Activated CD4-positive, alpha-beta T cell treated with anti-CD3 and anti-CD28 coated beads, Interleukin-2, amount 50 U/mL, for 24 hours (primary cell): ENCODE results near the gene TMEM178B.
"Not testable (repeated sequence)": the region's sequence is repeated elsewhere in the genome, so short reads cannot be mapped to it uniquely, and the experiment has no call there.

ENCODE experiments used
- DNase-seq, 2 donors: peaks; one replicate each; pipeline ENCODE4 v3.0.0-alpha.2; 2020; ENCODE audit warnings: low read depth in 1 of 2, low spot score in 1 of 2

TMEM178B gene

GRCh38 chr7:141302617-141303016 is 228.8 kb downstream of the TMEM178B start:
- no peak for DNase-seq

DNA sequence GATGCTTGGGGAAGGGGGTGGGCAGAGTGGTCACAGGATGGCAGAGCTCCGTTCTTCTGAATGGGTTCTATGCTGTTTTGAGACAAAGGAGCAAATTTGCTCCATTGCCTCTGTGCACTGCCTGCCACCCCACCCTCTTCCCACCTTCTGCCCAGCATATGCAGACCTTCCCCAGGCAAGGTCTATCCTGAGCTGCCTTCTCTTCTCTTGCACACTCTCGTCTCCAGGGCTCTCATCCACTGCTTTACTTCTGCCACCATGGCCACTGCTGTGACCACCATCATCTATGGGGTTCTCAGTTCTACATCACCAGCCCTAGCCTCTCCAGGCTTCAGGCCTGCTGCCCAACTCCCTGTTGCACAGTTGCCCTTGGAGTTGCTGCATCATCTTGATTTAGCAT is 230.4 kb downstream of the TMEM178B start:
- no peak for DNase-seq

DNA sequence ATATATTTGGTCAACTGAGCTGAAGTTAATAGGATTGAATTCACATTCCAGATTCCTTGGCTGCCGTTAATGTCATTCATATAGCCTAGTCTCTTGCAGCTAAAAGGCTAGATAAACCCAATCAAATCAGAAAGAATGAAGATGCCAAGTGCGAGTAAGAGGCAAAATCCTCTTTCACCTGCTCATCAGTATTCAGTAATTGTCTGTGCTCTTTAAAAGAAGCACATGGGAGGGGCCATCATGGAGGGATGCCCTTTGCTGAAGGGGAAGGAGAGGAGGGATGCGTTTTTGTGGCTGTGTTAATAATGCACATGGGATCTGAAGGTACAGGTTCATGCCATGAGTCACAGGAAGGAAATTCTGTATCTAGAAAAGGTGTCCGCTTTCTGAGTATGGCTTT is 232.2 kb downstream of the TMEM178B start:
- DNase-seq = no peak

- no peak for DNase-seq
Observed at GRCh38 chr7:141312395-141312794, 238.5 kb downstream of the TMEM178B start.

DNA sequence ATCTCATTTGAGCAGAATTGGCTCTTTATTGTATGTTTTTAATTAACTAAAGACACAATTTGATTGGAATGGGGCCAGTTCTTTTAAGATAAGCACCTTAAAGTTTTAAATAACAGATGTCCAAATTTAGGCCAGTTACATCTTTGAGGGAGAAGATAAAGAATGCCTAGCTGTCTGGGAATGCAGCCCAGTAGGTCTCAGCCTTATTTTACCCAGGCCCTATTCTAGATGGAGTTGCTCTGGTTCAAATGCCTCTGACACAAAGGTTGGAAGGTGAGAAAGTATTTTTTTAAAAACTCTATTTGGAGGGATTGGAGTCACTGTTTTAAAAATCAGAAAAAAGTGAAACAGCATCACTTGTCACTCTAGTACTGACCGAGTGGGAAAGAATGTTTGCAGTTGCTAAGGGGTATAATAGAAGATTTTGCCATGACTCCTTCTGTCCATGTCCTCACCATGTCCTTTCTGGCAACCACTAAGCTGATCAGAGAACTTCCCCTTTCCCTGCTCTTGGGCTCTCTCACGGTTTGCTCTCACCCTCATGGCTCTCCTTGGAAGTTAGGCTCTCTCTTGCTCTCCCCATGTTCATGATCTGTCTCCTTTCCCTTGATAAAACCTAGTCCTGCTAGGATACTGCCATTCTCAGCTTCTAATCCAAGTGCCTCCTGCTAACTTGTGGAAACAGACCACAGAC is 239.1 kb downstream of the TMEM178B start:
- DNase-seq = no peak

DNA sequence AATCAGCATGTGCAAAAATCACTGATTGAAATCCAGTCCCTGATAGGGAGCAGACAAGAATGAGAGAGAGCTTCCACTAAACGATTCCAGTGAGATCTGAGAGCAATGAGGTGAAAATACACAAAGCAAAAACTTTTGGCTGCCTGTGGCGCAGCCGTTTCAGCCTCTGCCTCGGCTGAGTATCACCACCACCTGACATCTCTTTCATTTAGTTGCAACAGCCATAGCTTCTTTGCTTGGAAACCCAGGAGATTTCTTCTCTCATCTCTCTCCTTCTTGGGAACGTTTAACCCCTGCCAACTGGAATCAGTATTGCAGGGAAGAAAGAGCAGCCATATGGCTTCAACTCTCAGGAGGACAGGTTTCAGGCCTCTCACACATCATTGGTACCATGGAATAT is 240.0 kb downstream of the TMEM178B start:
- DNase-seq = no peak

DNA sequence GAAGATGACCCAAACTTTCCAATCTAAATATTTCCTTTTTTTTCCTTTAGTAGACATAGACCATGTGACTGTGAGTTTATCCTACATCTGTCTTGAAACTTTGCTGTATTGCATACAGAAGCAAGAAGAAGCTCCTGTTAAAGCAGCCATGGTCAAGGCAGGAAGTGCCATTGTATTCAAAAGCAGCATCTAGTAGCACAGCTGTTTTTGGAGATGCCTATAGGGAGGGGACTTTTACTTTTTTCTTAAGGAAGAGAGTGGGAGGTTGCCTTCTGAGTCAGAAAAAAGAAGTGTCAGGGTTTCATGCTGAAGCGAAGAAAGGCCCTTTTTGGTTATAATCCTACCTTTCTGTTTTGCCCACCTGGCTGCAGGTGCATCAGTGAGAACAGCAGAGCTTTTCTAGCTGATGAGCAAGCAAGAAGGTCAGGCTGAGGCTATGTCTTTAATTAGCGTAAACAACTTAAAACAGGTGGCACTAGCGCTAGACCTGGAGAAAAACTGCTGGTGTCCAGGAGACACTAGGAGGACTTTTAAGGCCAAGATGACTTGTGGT is 243.2 kb downstream of the TMEM178B start:
- no peak for DNase-seq

DNA sequence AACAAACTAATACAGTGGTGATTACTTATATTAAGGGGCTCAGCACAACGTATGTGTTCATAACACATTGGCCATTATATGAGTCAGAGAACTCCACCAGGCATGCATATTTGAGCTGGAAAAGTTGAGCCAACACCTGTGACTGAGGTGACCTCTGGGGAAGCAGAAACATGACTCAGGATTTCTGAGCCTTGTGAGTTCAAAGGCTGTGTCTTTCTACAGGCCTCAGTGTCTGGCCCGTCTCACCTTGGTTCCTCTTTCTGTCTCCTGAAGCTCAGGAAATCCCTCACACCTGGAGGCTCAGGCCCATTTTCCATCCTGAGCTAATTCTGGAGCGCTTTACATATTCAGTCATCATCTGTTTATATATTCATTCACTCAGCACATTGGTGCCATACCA is 246.4 kb downstream of the TMEM178B start:
- DNase-seq = no peak

DNA sequence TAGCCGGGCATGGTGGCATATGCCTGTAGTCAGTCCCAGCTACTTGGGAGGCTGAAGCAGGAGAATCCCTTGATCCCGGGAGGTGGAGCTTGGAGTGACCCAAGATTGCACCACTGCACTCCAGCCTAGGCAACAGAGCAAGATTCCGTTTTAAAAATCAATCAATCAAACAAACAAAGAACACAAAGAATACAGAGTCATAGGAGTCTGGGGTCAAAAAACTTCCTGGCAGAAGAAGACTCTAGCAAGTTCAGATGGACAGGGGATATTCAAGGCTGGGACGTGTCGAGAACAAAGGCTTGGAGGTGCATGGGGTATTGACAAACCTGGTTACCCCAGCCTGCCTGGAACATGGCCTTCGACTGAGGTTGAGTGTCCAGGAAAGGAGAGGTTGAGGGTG is 248.5 kb downstream of the TMEM178B start:
- no peak for DNase-seq

DNA sequence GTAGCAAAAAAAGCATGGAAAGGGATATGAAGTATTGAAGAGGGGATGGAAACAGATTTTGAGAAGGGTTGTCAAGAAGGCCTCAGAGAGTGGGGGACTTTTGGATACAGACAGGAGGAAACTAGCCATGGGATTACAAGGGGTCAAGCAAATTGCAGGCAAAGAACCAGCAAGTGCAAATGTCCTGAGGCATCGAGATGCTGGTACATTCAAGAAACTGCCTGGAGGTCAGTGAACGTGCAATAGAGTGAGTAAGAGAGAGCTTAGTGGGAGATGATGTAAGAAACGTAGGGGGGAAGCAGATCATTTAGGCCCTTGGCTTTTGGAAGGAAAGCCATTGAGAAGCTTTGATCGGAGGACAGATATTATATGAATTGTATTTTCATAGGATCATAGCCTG is 250.0 kb downstream of the TMEM178B start:
- DNase-seq = no peak

- DNase-seq = no peak
Observed at GRCh38 chr7:141324870-141325269, 251.0 kb downstream of the TMEM178B start.

DNA sequence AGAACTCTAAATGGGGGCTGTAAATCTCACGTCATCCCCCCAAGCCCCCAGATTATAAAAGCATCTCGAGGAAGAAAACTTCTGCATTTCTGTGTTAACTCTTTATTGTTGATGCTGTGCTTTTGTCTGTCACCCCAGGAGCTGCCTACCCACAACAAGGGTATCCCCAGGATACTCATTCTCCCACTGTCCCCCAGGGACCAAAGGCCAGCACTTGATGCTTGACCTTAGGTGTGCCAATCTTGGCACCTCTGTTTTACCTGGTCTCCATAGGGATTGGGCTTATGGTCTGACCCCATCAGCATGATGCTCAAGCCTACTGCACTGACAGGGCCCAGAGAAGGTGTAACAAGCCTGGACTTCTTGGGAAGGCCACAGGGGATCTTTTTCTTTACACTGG is 251.4 kb downstream of the TMEM178B start:
- no peak for DNase-seq

DNA sequence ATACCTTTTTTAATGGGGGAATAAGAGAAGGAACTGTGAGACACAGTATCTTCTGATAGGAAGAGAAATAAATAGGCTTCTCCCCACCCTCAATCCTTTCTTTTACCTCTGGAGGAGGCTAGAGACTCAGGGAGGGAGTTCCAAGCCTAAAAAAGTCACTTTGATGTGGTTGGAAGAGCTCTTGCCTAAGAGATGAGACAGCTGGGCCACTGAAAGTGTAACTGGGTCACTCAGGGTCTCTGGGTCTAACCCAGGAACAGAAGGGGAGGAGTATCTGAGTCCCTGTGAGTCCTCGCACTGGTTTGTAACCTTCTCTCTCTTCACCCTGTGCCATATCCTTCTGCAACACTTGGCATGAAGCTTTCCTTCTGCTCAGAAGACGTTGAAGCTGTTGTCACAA is 254.4 kb downstream of the TMEM178B start:
- DNase-seq = no peak

- DNase-seq = not testable (repeated sequence)
Observed at GRCh38 chr7:141330285-141330684, 256.4 kb downstream of the TMEM178B start.

- no peak for DNase-seq
Observed at GRCh38 chr7:141333459-141333858, 259.6 kb downstream of the TMEM178B start.

DNA sequence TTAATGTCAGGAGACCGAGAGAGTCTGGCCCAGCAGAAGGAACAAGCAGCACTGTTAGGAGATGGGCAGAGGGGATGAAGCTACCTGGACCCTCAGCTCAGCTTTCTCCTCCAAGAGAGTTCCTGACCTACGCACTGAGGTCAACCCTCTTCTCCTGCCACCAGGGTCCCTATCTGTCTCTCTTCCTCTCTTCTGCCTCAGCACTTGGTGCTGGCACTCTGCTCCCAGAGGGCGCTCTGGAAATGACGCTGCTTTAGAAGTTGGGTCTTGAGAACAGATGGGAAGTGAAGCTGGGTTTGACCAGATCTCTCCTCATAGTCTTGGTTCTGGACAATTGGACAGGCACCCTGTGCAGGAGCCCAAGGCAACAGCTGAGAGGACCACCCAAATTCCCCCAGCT is 261.3 kb downstream of the TMEM178B start:
- no peak for DNase-seq

DNA sequence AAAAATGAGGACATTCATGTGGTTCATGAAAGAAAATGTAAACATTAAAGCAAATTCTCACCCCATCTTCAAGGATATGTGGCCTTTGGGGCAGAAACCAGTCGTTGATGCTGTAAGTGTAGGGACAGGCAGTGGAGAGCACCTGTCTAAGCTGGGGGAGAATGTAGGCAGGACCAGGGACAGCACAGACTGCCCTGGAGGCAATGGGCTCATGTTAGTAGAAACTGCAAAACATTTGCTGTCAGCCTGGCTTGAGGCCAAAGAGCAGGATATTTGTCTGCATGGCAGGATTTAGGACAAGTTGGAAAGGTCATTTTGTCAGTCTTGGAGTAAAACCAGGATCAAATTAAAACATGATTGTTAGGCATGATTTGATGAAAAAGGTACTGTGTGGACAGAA is 265.7 kb downstream of the TMEM178B start:
- no peak for DNase-seq

GRCh38 chr7:141340991-141341390 is 267.1 kb downstream of the TMEM178B start:
- no peak for DNase-seq

- no peak for DNase-seq
Observed at GRCh38 chr7:141342621-141343408, 269.0 kb downstream of the TMEM178B start.

GRCh38 chr7:141344153-141344935 is 270.5 kb downstream of the TMEM178B start:
- no peak for DNase-seq

DNA sequence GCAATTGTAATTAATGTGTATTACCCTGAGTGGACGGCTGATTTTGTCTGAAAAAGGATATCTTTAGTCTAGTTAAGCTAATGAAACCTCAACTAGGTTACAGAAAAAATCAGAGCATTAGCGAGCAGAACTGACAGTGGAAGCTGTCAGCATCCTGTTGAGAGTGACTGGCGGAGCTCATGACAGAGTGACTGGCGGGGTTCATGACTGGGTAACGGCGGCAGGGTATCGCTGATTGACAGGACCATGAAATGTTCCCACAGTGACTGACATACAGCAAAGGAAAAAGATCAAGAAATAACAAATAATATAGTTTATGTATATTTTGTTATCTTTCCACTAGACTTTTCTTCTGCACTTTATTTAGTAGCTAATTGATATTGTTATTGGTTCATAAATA is 274.9 kb downstream of the TMEM178B start:
- DNase-seq = no peak

- DNase-seq = no peak
Observed at GRCh38 chr7:141349338-141349737, 275.5 kb downstream of the TMEM178B start.
